Prostate gland (tissue), 2 donors: Measurements from ENCODE around the gene SORBS2. TPM values are rescaled to one million over a fixed set of nuclear protein-coding genes. Genes with fewer than 3 reads are reported as not detected.

Source experiments
- DNase-seq: peaks from one replicate; pipeline ENCODE4 v3.0.0-alpha.2; 2019; ENCODE audit warnings: low spot score
- H3K27ac ChIP-seq, 2 donors: fragments of 200-600 bp; sonication (generic); 2 replicates each; pipeline ENCODE4 v1.5.1; 2017 to 2019
- H3K27me3 ChIP-seq: fragments of 200-600 bp; sonication (generic); replicated peaks from 2 replicates; pipeline ENCODE4 v1.5.1; 2019; ENCODE audit not compliant: insufficient read depth
- H3K36me3 ChIP-seq, 2 donors: fragments of 200-600 bp; sonication (generic); 1 replicate in 1 of 2; 2 replicates in 1 of 2; pipeline versions ENCODE4 v1.5.1 to v1.8.1; 2017 to 2019
- H3K4me1 ChIP-seq: fragments of 200-600 bp; sonication (generic); replicated peaks from 2 replicates; pipeline ENCODE4 v1.5.1; 2019
- H3K4me3 ChIP-seq, 2 donors: fragments of 200-600 bp; sonication (generic); 2 replicates each; pipeline ENCODE4 v1.5.1; 2017 to 2019
- H3K9me3 ChIP-seq: fragments of 200-600 bp; sonication (generic); 2 replicates; pipeline ENCODE4 v1.5.1; 2017
- POLR2A ChIP-seq: fragments of 450-650 bp; IDR thresholded peaks from one replicate; pipeline ENCODE4 v1.6.1; 2016; ENCODE audit warnings: antibody characterized with exemption, mild to moderate bottlenecking
- POLR2AphosphoS5 ChIP-seq: sonication (generic); formaldehyde crosslinking; IDR thresholded peaks from one replicate; pipeline ENCODE4 v1.6.1; 2017; ENCODE audit warnings: antibody characterized with exemption
- WGBS: methylation state at CpG from one replicate; pipeline ENCODE4 v1.1.5; 2018; 5-methylcytosine and 5-hydroxymethylcytosine counted together
- intact Hi-C: fragments of 100-400 bp; cut with DNase I; formaldehyde crosslinking; loops from one replicate; pipeline ENCODE4 v1.14.2; 2022
- total RNA-seq, 2 donors: library from RNA; depleted of rRNA; stranded (reverse); fragments of >200 nt; gene quantifications; one replicate each; pipeline ENCODE4 v1.1.0, GENCODE V29; 2016
- TF ChIP-seq, protein P1 (sequence below), 4 experiments: fragments of 200-600 bp in 2 of 4; fragments of 450-650 bp in 2 of 4; sonication (generic) in 2 of 4; IDR thresholded peaks; 1 replicate in 3 of 4; 2 replicates in 1 of 4; pipeline ENCODE4 v1.5.1; 2016 to 2019; ENCODE audit warnings: antibody characterized with exemption in 4 of 4, mild to moderate bottlenecking in 2 of 4, moderate library complexity in 2 of 4

The SORBS2 gene
- total RNA-seq, 2 donors from 2014 or later, result 175 to 242 TPM

DNA sequence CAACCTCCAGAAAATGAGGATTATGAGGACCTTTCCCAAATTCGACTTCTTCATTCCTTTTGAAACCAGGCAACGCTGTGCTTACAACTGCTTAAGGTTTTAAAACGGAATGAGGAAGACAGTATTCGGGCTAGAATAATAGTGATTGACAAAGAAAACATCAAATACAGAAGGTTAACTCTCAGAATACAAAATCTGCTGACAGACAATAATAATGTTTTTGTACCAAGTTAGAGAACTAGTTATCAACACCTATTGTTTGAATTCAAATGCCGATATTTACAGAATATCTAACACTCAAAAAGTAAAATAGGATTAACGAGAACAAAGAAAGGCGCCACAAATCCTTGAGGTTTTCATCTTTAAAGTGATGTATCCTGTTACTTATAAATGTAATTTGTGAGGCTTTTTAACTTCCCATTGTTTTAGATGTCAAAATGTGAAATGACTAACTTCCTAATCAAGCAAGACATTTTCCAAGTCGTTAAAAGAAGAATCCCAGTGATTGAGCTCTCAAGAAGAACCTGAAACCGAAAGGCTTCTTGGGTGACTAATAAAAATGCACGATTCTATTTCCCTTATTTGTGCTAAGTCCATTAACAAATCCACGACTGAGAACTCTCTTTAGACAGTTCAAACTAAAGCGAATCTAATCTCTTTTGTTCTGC is 118.3 kb downstream of the SORBS2 start:
- TF ChIP-seq, protein P1, sequence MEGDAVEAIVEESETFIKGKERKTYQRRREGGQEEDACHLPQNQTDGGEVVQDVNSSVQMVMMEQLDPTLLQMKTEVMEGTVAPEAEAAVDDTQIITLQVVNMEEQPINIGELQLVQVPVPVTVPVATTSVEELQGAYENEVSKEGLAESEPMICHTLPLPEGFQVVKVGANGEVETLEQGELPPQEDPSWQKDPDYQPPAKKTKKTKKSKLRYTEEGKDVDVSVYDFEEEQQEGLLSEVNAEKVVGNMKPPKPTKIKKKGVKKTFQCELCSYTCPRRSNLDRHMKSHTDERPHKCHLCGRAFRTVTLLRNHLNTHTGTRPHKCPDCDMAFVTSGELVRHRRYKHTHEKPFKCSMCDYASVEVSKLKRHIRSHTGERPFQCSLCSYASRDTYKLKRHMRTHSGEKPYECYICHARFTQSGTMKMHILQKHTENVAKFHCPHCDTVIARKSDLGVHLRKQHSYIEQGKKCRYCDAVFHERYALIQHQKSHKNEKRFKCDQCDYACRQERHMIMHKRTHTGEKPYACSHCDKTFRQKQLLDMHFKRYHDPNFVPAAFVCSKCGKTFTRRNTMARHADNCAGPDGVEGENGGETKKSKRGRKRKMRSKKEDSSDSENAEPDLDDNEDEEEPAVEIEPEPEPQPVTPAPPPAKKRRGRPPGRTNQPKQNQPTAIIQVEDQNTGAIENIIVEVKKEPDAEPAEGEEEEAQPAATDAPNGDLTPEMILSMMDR (IDR thresholded peaks at IDR 0.05), result no peak
- no peak for TF ChIP-seq POLR2AphosphoS5
- TF ChIP-seq POLR2A, result no peak
- intact Hi-C loops, result no loop called here
- WGBS, result 71% methylated on average over 12 of the region's 12 CpGs
- DNase-seq, result no peak
- H3K36me3 ChIP-seq, result no peaks in the 10 kb centered on the region
- H3K27me3 ChIP-seq, result no peaks in the 10 kb centered on the region
- H3K9me3 ChIP-seq, result no peaks in the 10 kb centered on the region
- no peak overlapping the region for H3K27ac ChIP-seq
- H3K4me1 ChIP-seq, result no peaks in the 10 kb centered on the region
- H3K4me3 ChIP-seq, result no peak overlapping the region

DNA sequence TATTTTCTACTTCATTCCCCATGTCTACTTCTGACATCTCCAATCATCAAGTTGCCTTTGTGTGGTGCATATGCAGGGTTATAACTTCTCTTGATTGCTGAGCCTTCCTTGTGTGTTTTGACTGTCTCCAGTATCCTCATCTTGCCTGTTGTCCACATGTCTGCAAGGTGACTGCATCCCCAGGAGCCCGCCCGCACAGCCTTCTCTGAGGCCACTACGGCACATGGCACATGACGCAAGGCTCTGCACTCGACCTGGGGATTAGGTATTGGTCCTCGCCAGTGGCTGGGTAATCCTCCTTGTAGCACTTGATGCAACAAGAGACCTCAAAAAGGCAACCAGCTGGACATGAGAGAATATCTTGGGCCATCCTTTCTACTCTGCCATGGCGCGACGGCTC is 122.6 kb downstream of the SORBS2 start:
- H3K27me3 ChIP-seq, result no peaks in the 10 kb centered on the region
- no peaks in the 10 kb centered on the region for H3K4me1 ChIP-seq
- no peak overlapping the region for H3K27ac ChIP-seq
- no peaks in the 10 kb centered on the region for H3K36me3 ChIP-seq
- no peak for DNase-seq
- TF ChIP-seq POLR2A (no peak), POLR2AphosphoS5 (no peak)
- TF ChIP-seq, protein P1 (IDR thresholded peaks at IDR 0.05), result no peak
- 94% methylated on average over 9 of the region's 9 CpGs for WGBS
- no peak overlapping the region for H3K4me3 ChIP-seq
- intact Hi-C loops, result no loop called here
- no peaks in the 10 kb centered on the region for H3K9me3 ChIP-seq

DNA sequence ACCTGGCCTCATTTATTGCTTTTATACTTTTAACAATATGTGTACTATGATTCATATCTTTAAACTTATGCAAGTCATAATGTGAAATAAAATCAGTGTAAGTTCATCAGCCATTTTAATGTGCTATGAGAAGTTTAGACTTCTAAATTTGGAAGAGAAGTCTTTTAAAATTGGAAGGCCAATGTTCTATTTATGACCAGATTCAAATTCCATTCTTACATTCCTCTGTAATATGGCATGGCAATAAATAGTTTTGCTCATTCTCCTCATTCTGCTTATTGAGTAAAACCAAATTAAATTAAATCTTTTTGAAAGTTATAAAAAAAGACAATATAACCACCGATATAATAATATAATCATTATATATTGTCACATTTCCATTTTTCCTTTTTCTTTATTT is 126.2 kb downstream of the SORBS2 start:
- TF ChIP-seq POLR2A, result no peak
- TF ChIP-seq, protein P1 (IDR thresholded peaks at IDR 0.05), result no peak
- no peak for TF ChIP-seq POLR2AphosphoS5
- Histone ChIP-seq H3K27me3 (no peaks in the 10 kb centered on the region), H3K4me3 (no peak overlapping the region), H3K36me3 (no peaks in the 10 kb centered on the region), H3K4me1 (no peaks in the 10 kb centered on the region), H3K9me3 (no peaks in the 10 kb centered on the region), H3K27ac (no peak overlapping the region)
- intact Hi-C loops, result no loop called here
- DNase-seq, result no peak
- WGBS, result 74% methylated on average over 1 of the region's 1 CpG

DNA sequence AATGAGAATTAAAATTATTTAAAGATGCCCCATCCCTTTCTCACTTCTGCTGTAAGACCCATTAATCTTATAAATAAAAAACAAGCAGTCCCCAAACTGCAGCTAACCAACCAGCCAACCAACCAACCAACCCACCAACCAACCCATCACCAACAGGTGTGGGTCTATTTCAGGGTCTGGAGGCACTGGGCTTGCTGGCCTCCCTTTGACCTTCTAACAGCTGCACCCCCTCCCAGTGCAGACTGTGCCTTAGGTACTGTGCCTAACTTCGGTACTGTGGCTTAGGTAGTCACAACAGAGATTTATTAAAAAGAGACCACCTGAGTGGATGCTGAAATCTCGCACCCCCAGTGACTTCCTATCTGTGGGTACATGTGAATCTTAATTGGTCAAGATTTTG is 128.1 kb downstream of the SORBS2 start:
- Histone ChIP-seq H3K27ac (no peak overlapping the region), H3K9me3 (no peaks in the 10 kb centered on the region), H3K27me3 (no peaks in the 10 kb centered on the region), H3K36me3 (no peaks in the 10 kb centered on the region), H3K4me1 (no peaks in the 10 kb centered on the region), H3K4me3 (no peak overlapping the region)
- TF ChIP-seq POLR2A (no peak), POLR2AphosphoS5 (no peak)
- TF ChIP-seq, protein P1 (IDR thresholded peaks at IDR 0.05), result no peak
- 96% methylated on average over 2 of the region's 2 CpGs for WGBS
- no peak for DNase-seq
- intact Hi-C loops, result no loop called here

DNA sequence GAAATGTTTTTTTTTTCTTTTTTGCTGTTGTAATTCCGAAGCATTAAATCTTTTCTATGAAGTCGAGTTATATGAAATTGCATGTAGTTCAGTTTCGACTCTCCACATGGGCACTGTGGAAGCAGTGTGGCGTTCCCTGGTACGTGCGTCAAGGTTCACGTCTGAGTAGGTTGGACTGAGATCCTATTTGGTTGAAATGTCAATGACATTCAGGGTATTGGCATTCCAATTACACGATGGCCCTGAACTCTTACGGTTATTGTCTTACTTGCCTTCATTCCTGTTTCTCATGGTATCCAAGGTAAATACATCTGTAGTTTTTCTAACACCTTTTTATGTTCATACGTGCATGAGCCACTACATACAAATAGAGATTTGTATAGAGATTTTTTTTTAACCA is 128.8 kb downstream of the SORBS2 start:
- no peaks in the 10 kb centered on the region for H3K27me3 ChIP-seq
- no peak overlapping the region for H3K27ac ChIP-seq
- 91% methylated on average over 10 of the region's 10 CpGs for WGBS
- TF ChIP-seq POLR2AphosphoS5 (no peak), POLR2A (no peak)
- TF ChIP-seq, protein P1 (IDR thresholded peaks at IDR 0.05), result no peak
- no peaks in the 10 kb centered on the region for H3K36me3 ChIP-seq
- H3K4me1 ChIP-seq, result no peaks in the 10 kb centered on the region
- no peaks in the 10 kb centered on the region for H3K9me3 ChIP-seq
- no peak for DNase-seq
- intact Hi-C loops, result no loop called here
- H3K4me3 ChIP-seq, result no peak overlapping the region
